Kidney (tissue), 14 donors: Measurements from ENCODE around the gene OVOL2. TPM values are rescaled to one million over a fixed set of nuclear protein-coding genes. Genes with fewer than 3 reads are reported as not detected.

ENCODE experiments used
- DNase-seq, 5 donors: peaks; one replicate each; pipeline ENCODE4 v3.0.0-alpha.2; 2013 to 2020
- FAIRE-seq: peaks from 2 replicates; lab custom pipeline; 2012; peaks lifted over from hg19 to GRCh38; lab: Jason Lieb, UNC
- H3K27ac ChIP-seq, 2 donors: one replicate each; pipeline ENCODE4 v1.7.0; 2013; ENCODE audit warnings: low read depth in 2 of 2, low read length in 2 of 2, inconsistent platforms in 1 of 2
- H3K27me3 ChIP-seq: one replicate; pipeline ENCODE4 v1.7.1; 2013; ENCODE audit warnings: low read length, inconsistent platforms; ENCODE audit not compliant: control insufficient read depth, insufficient read depth
- H3K36me3 ChIP-seq, 3 donors: one replicate each; pipeline versions ENCODE4 v1.7.0 to v1.7.1; 2013; ENCODE audit warnings: low read length in 3 of 3, control low read depth in 1 of 3, inconsistent platforms in 1 of 3; ENCODE audit not compliant: insufficient read depth in 3 of 3, control insufficient read depth in 2 of 3
- H3K4me1 ChIP-seq, 3 donors: one replicate each; pipeline versions ENCODE4 v1.7.0 to v1.7.1; 2013; ENCODE audit warnings: low read length in 3 of 3, inconsistent platforms in 1 of 3, low read depth in 1 of 3; ENCODE audit not compliant: control insufficient read depth in 2 of 3, insufficient read depth in 2 of 3
- H3K4me3 ChIP-seq, 3 donors: one replicate each; pipeline versions ENCODE4 v1.7.0 to v1.8.1; 2013; ENCODE audit warnings: low read length in 3 of 3, control low read depth in 1 of 3, inconsistent platforms in 1 of 3
- H3K9ac ChIP-seq, 3 donors: one replicate each; pipeline versions ENCODE4 v1.7.0 to v1.7.1; 2013; ENCODE audit warnings: low read length in 3 of 3, control low read depth in 1 of 3, inconsistent platforms in 1 of 3
- H3K9me3 ChIP-seq, 3 donors: one replicate each; pipeline versions ENCODE4 v1.7.0 to v1.7.1; 2013; ENCODE audit warnings: low read length in 3 of 3, control low read depth in 1 of 3, inconsistent platforms in 1 of 3; ENCODE audit not compliant: control insufficient read depth in 2 of 3, insufficient read depth in 1 of 3
- intact Hi-C: fragments of 100-400 bp; cut with DNase I; formaldehyde crosslinking; loops from one replicate; pipeline ENCODE4 v1.11.1; 2022
- polyA plus RNA-seq: library from polyadenylated mRNA; stranded (reverse); fragments of 350-450 nt; fragmentation: Illumina TruSeq; extraction: RNeasy Lipid Tissue Mini Kit (QIAGEN cat#74804); gene quantifications from one replicate; pipeline ENCODE4 v1.2.3, GENCODE V29; 2014; ENCODE audit warnings: low read depth, low replicate concordance; ENCODE audit not compliant: insufficient read depth
- total RNA-seq: library from RNA; stranded (reverse); fragmentation: NEBNext Ultra II Directional; extraction: Animal tissue kit (Norgen Biotek cat#: 25700); gene quantifications from one replicate; pipeline ENCODE4 v1.2.1, GENCODE V29; 2021
- TF ChIP-seq, protein P1 (sequence below): IDR thresholded peaks from 3 replicates; pipeline ENCODE4 v1.5.1; 2012; ENCODE audit warnings: mild to moderate bottlenecking, moderate library complexity, borderline replicate concordance; ENCODE audit not compliant: insufficient read depth; ENCODE audit errors: extremely low read depth
- donor health status: control.
- donor health status: control.
- donor health status: control.
- donor health status: control.
- donor health status: control.
- donor health status: DM: yes; HTN: yes; CAD: no.
- donor health status: Normal renal cell carcinoma (clear cell type).

Gene OVOL2
- total and polyA plus RNA-seq, 2 donors from 2014 or later: 4.1 to 4.8 TPM

DNA sequence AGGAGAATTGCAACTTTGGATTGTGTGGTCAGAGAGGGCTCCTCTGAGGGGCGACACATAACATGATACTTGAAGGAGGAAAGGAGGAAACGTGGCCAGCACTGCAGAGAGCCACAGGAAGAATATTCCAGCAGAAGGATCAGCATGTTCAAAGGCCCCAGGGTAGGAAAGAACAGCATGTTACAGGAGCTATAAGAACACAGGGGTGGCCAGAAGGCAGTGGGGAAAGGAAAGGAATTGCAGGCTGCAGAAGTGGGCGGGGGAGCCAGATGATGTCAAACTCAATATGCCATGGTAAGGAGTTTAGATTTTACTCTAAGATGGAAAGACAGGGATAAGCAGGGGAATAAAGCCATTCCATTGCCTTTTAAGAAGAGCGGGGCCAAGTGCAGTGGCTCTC is 58.1 kb downstream of the OVOL2 start:
- no peaks in the 10 kb centered on the region for H3K36me3 ChIP-seq
- TF ChIP-seq, protein P1, sequence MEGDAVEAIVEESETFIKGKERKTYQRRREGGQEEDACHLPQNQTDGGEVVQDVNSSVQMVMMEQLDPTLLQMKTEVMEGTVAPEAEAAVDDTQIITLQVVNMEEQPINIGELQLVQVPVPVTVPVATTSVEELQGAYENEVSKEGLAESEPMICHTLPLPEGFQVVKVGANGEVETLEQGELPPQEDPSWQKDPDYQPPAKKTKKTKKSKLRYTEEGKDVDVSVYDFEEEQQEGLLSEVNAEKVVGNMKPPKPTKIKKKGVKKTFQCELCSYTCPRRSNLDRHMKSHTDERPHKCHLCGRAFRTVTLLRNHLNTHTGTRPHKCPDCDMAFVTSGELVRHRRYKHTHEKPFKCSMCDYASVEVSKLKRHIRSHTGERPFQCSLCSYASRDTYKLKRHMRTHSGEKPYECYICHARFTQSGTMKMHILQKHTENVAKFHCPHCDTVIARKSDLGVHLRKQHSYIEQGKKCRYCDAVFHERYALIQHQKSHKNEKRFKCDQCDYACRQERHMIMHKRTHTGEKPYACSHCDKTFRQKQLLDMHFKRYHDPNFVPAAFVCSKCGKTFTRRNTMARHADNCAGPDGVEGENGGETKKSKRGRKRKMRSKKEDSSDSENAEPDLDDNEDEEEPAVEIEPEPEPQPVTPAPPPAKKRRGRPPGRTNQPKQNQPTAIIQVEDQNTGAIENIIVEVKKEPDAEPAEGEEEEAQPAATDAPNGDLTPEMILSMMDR: no peak
- no peaks in the 10 kb centered on the region for H3K27me3 ChIP-seq
- peaks cover 2 to 11% (median 8%) of the 10 kb centered on the region in 3 donors for H3K4me1 ChIP-seq
- DNase-seq (no peak), FAIRE-seq (no peak)
- intact Hi-C loops: no loop called here
- H3K27ac ChIP-seq: no peak overlapping the region
- H3K9ac ChIP-seq: no peak overlapping the region
- H3K9me3 ChIP-seq: no peaks in the 10 kb centered on the region
- no peak overlapping the region for H3K4me3 ChIP-seq

DNA sequence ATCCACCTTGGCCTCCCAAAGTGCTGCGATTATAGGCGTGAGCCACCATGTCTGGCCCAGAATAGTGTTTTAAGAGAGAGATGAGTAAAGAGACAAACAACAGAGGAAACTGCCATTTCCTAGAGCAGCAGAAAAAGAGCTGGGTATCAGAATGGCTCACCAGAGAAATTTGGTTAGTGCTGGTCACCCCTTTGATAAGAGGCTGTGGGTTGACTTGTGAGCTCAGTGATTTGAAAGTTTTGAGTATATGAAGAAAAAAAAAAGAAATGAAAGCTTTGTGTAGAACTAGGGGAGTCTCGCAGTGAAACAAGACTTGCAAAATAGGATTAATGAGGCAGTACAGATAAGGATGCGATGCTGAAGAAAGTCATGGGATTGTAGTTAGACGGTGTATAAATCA is 59.3 kb downstream of the OVOL2 start:
- Histone ChIP-seq H3K27ac (no peak overlapping the region), H3K9ac (no peak overlapping the region), H3K9me3 (no peaks in the 10 kb centered on the region), H3K36me3 (no peaks in the 10 kb centered on the region), H3K4me3 (no peak overlapping the region), H3K4me1 (peaks cover 2 to 8% (median 4%) of the 10 kb centered on the region in 3 donors), H3K27me3 (no peaks in the 10 kb centered on the region)
- FAIRE-seq (no peak), DNase-seq (no peak)
- intact Hi-C loops: no loop called here
- TF ChIP-seq, protein P1: no peak

DNA sequence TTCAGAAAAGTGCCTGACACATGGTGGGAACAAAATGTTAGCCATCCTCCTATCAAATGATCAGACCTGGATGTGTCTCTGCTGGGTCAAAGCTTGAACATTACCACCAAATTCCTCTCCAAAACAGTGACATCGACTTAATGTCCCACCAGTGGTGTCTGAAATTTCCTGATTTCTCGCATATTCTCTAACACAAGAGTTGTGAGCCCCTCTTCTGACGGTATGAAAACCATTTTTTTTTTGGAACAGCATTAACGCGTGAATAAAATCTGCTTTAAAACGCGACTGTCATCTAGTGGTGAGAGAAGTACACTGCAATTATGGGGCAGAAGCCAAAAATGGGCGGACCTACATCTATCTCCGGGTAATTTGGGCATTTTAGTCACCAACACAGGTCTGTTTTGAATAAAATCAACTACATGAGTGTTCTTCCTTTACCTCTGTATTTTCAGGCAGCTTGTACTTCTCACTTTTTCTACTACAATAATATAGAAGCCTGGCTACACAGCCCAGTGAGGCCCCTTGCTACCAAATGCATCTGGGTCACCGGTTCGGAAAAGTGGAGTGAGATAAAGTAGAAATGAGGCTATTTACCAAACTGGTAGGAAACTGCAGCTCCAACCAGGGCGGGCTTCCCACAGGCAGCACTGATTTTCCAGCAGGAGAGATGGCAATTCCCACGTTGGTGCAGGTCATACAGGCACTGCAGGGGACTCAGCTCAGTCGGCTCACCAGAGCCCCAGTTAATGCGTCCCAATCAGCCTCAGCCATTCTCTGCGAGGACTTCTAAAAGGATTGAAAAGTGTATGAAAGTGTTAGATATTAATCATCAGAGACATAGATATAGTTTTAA is 61.5 kb downstream of the OVOL2 start:
- TF ChIP-seq, protein P1: peak; percentile 99
- H3K9ac ChIP-seq: peak overlapping the region in 2 of 3 donors; percentile 34 to 54
- intact Hi-C loops: no loop called here

More for the DNA sequence above, 61.5 kb downstream of the OVOL2 start:
- Histone ChIP-seq H3K4me1 (peaks cover 2 to 12% (median 2%) of the 10 kb centered on the region in 3 donors), H3K36me3 (no peaks in the 10 kb centered on the region), H3K9me3 (no peaks in the 10 kb centered on the region), H3K27me3 (no peaks in the 10 kb centered on the region), H3K27ac (no peak overlapping the region), H3K4me3 (peak overlapping the region in 2 of 3 donors; percentile 3 to 4)
- peak in 4 of 5 donors; percentile 24 to 76 (median 52) for DNase-seq
- FAIRE-seq: no peak
